NK-92 (cell line): ENCODE results near the gene TAX1BP3.

Experiments
- DNase-seq: peaks from one replicate; lab custom pipeline; 2025; ENCODE audit not compliant: unreplicated experiment; lab: John Stamatoyannopoulos, UW

Gene TAX1BP3

GRCh38 chr17:3630781-3631180 is 37.6 kb downstream of the TAX1BP3 start:
- no peak for DNase-seq

- DNase-seq = no peak
Measured at GRCh38 chr17:3627769-3628167, 40.6 kb downstream of the TAX1BP3 start.

GRCh38 chr17:3626831-3627768 is 41.3 kb downstream of the TAX1BP3 start:
- no peak for DNase-seq

- DNase-seq = no peak
Measured at GRCh38 chr17:3622977-3623594, 45.3 kb downstream of the TAX1BP3 start.

- DNase-seq = no peak
Measured at GRCh38 chr17:3621146-3621720, 47.1 kb downstream of the TAX1BP3 start.

GRCh38 chr17:3615160-3615870 is 53.1 kb downstream of the TAX1BP3 start:
- no peak for DNase-seq

GRCh38 chr17:3613124-3613523 is 55.3 kb downstream of the TAX1BP3 start:
- DNase-seq = no peak
